GM20000 (cell line): ENCODE measurements around the gene DHX34.
"Not testable (repeated sequence)": the region's sequence is repeated elsewhere in the genome, so short reads cannot be mapped to it uniquely, and the experiment has no call there.

ENCODE experiments used
- DNase-seq: peaks from one replicate; pipeline ENCODE4 v3.0.0; 2012; ENCODE audit warnings: low spot score
- CTCF ChIP-seq: IDR thresholded peaks from 2 replicates; pipeline ENCODE4 v1.5.1; 2012; ENCODE audit warnings: mild to moderate bottlenecking, control low read depth; ENCODE audit errors: extremely low read depth, missing control alignments

DHX34 gene

GRCh38 chr19:47358936-47359335, 9.8 kb downstream of the DHX34 start:
- no peak for TF ChIP-seq CTCF
- no peak for DNase-seq

GRCh38 chr19:47362321-47362720, 13.2 kb downstream of the DHX34 start:
- DNase-seq: no peak
- TF ChIP-seq CTCF: no peak

GRCh38 chr19:47363758-47364531, 14.8 kb downstream of the DHX34 start:
- no peak for DNase-seq
- no peak for TF ChIP-seq CTCF

GRCh38 chr19:47365455-47365854, 16.3 kb downstream of the DHX34 start:
- not testable (repeated sequence) for DNase-seq

GRCh38 chr19:47370045-47370611, 21.0 kb downstream of the DHX34 start:
- no peak for DNase-seq
- TF ChIP-seq CTCF: no peak

GRCh38 chr19:47371261-47371660, 22.1 kb downstream of the DHX34 start:
- no peak for TF ChIP-seq CTCF
- no peak for DNase-seq

- no peak for TF ChIP-seq CTCF
- DNase-seq: no peak
Measured at GRCh38 chr19:47372603-47373002, 23.5 kb downstream of the DHX34 start.
